ENCODE results near the gene AMFR. TPM values are rescaled to one million over a fixed set of nuclear protein-coding genes. Genes with fewer than 3 reads are reported as not detected.

The AMFR gene
- total and polyA plus RNA-seq, 8 donors: 16.8 to 254 (median 68.2) TPM

DNA sequence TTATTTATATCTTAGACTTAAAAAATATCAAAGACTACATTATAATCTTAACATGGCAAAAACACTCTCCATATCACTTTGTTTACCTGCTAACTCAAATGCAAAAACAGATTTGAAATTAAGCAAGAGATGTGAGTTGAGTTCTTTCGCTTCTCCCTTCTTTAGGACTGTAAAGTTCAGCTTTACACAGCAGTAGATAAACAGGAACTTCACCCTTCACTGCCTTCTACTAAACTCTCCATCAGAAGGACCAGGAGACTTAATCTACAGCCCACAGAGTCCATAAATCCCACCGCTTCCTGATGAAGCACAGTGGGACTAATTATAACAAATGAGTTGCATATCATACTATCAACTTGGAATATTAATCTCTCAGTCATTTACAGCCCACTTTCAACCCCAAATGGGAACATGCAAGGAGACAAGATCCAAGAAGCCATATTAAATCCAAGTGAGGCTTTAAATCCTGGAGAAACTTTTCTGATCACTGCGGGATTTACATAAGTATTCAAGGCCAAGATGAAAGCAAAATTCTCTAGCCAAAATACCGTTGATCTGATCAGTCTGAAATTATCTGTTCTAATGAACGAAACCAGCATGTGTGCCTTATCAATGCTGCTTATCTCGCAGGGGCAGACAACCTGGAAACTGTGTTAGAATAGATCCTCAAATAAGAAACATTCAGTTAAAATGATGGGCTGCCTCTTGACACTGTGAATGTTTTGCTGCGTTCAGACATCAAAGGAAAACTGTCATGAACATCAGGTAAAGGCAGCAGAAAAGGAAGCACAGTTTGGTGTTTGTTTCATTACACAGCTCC is 1.6 kb downstream of the AMFR start:
- intact Hi-C loops (cut with DNase I; ENCODE audit: low total_unique reads): no loop called here
- H3K36me3 ChIP-seq: no peaks in the 10 kb centered on the region
- H3K9me3 ChIP-seq: no peaks in the 10 kb centered on the region
- no peak for TF ChIP-seq POLR2A (IDR thresholded peaks at IDR 0.05)
- no peak for TF ChIP-seq POLR2AphosphoS5 (IDR thresholded peaks at IDR 0.05)
- no peak for TF ChIP-seq CTCF (IDR thresholded peaks at IDR 0.05)
- TF ChIP-seq EP300 (IDR thresholded peaks at IDR 0.05): no peak
- no peaks in the 10 kb centered on the region for H3K27me3 ChIP-seq
- peak overlapping the region; percentile 79 to 95 (median 92) for H3K4me3 ChIP-seq
- peak overlapping the region in 4 of 5 donors; percentile 83 to 92 (median 86) for H3K27ac ChIP-seq
- peak in 1 of 2 donors; percentile 14 for DNase-seq
- peaks cover 24 to 66% (median 47%) of the 10 kb centered on the region in 4 donors for H3K4me1 ChIP-seq
- 10 to 27% (median 20%) methylated on average over 7 of the region's 7 CpGs for WGBS, 5 donors

GRCh38 chr16:56422896-56423441 is 2.4 kb downstream of the AMFR start:
- intact Hi-C loops (cut with DNase I; ENCODE audit: low total_unique reads): no loop called here
- TF ChIP-seq EP300 (IDR thresholded peaks at IDR 0.05) (no peak), POLR2AphosphoS5 (IDR thresholded peaks at IDR 0.05) (no peak), CTCF (IDR thresholded peaks at IDR 0.05) (no peak), POLR2A (IDR thresholded peaks at IDR 0.05) (no peak)
- DNase-seq: no peak
- Histone ChIP-seq H3K4me1 (peaks cover 24 to 66% (median 47%) of the 10 kb centered on the region in 4 donors), H3K27me3 (no peaks in the 10 kb centered on the region), H3K4me3 (peak overlapping the region in 1 of 4 donors; percentile 92), H3K36me3 (no peaks in the 10 kb centered on the region), H3K9me3 (no peaks in the 10 kb centered on the region), H3K27ac (no peak overlapping the region)
- 71 to 81% (median 78%) methylated on average over 4 of the region's 4 CpGs for WGBS, 5 donors

DNA sequence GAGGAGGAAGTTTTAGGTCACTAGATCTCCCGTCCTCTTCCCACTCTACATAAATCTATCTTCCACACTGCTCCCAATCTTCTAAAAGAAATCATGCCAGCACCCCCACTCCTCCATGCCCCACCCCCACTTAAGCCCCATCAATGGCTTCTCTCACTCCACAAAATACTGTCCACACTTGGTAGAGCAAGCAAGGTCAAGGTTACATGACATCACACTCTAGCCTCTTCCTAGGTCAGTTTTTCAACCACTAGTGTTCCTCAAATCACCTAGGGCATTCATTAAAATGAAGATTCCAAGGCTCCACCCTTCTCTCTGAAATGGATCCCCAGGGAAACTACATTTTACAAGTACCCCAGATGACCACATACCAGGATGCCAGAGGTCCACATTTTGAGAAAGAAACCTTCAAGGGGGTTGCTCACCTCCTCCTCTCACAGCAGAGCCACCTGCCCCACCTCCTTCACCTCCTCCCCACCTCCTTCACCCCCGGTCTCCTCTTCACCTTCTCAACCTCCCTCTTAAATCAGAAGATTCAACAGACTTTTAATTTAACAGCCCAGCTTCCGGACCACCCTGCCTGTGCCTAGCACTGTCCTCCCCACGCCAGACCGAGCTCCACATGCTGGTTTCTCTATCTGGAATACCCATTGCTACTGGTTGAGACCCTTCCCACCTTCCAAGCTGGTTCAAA is 3.2 kb downstream of the AMFR start:
- H3K27ac ChIP-seq: no peak overlapping the region
- no peaks in the 10 kb centered on the region for H3K9me3 ChIP-seq
- H3K36me3 ChIP-seq: no peaks in the 10 kb centered on the region
- TF ChIP-seq EP300 (IDR thresholded peaks at IDR 0.05) (no peak), POLR2AphosphoS5 (IDR thresholded peaks at IDR 0.05) (no peak), POLR2A (IDR thresholded peaks at IDR 0.05) (no peak), CTCF (IDR thresholded peaks at IDR 0.05) (no peak)
- H3K27me3 ChIP-seq: no peaks in the 10 kb centered on the region
- H3K4me3 ChIP-seq: no peak overlapping the region
- no peak for DNase-seq
- WGBS, 5 donors: 80 to 94% (median 93%) methylated on average over 5 of the region's 5 CpGs
- peaks cover 24 to 69% (median 47%) of the 10 kb centered on the region in 4 donors for H3K4me1 ChIP-seq
- intact Hi-C loops (cut with DNase I; ENCODE audit: low total_unique reads): no loop called here

GRCh38 chr16:56421313-56421712 is 4.0 kb downstream of the AMFR start:
- no peak for DNase-seq
- H3K36me3 ChIP-seq: no peaks in the 10 kb centered on the region
- H3K4me3 ChIP-seq: no peak overlapping the region
- no peaks in the 10 kb centered on the region for H3K9me3 ChIP-seq
- TF ChIP-seq POLR2A (IDR thresholded peaks at IDR 0.05) (no peak), EP300 (IDR thresholded peaks at IDR 0.05) (no peak), POLR2AphosphoS5 (IDR thresholded peaks at IDR 0.05) (no peak), CTCF (IDR thresholded peaks at IDR 0.05) (no peak)
- 88 to 92% (median 89%) methylated on average over 2 of the region's 2 CpGs for WGBS, 5 donors
- no peaks in the 10 kb centered on the region for H3K27me3 ChIP-seq
- H3K27ac ChIP-seq: no peak overlapping the region
- H3K4me1 ChIP-seq: peaks cover 24 to 76% (median 46%) of the 10 kb centered on the region in 4 donors
- intact Hi-C loops (cut with DNase I; ENCODE audit: low total_unique reads): no loop called here

All from stomach (tissue), 9 donors.